ENCODE measurements around the gene ZNF10. TPM values are rescaled to one million over a fixed set of nuclear protein-coding genes. Genes with fewer than 3 reads are reported as not detected.

Gene ZNF10
- total RNA-seq, 2 donors from 2014 or later = 13.9 to 14.7 TPM

DNA sequence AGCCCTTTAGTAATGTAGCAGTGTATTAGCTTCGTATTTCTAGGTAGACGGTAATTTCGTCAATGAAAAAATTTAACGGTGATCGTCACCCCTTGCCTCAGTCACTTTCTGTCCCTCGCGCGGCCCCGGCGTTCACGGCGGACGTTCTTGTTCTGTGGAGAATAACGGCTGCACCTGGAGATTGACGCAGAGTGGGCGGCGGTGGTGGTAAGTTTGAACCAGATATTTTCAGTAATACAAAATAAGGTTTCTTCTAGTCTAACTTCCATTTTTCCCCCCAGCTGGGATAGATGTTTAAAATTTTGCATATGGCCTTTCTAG lies 341 bp downstream of the ZNF10 start:
- Histone ChIP-seq H3K4me1 (ENCODE audit: control insufficient read depth in 1 of 2, low read depth in 2 of 2) (peaks cover 6 to 8% of the 10 kb centered on the region in 2 donors), H3K9me3 (peaks cover 70% of the 10 kb centered on the region), H3K27ac (peak overlapping the region; percentile 86 to 94), H3K27me3 (replicated peaks; ENCODE audit: insufficient read depth) (no peaks in the 10 kb centered on the region), H3K4me3 (peak overlapping the region; percentile 93), H3K36me3 (peaks cover 18% of the 10 kb centered on the region)
- TF ChIP-seq, protein P1, sequence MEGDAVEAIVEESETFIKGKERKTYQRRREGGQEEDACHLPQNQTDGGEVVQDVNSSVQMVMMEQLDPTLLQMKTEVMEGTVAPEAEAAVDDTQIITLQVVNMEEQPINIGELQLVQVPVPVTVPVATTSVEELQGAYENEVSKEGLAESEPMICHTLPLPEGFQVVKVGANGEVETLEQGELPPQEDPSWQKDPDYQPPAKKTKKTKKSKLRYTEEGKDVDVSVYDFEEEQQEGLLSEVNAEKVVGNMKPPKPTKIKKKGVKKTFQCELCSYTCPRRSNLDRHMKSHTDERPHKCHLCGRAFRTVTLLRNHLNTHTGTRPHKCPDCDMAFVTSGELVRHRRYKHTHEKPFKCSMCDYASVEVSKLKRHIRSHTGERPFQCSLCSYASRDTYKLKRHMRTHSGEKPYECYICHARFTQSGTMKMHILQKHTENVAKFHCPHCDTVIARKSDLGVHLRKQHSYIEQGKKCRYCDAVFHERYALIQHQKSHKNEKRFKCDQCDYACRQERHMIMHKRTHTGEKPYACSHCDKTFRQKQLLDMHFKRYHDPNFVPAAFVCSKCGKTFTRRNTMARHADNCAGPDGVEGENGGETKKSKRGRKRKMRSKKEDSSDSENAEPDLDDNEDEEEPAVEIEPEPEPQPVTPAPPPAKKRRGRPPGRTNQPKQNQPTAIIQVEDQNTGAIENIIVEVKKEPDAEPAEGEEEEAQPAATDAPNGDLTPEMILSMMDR (IDR thresholded peaks at IDR 0.05) = no peak
- ATAC-seq (ENCODE audit: insufficient number of reproducible peaks, low FRiP score, low read depth) (peak; percentile 6), DNase-seq (ENCODE audit: low spot score) (no peak)

DNA sequence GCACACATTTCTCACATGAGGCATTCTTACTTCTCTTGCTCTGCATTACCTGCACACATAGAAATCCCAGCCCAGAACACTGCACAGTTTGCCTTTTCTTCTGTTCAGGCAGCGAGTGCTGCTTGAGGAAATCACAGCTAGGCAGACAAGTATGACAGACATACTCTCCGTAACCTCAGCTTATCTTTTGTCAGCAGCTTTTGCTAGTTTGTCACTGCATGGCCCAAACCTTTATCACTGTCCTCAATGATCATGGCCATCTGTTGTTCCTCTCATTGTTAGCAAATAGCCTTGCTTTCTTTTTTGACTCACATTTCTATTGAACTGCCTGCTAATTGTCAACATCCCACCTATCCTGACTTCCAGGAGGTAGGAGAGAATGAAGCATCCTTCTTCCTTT lies 5.3 kb downstream of the ZNF10 start:
- H3K36me3 ChIP-seq = peaks cover 52% of the 10 kb centered on the region
- DNase-seq (ENCODE audit: low spot score) = no peak
- peaks cover 84% of the 10 kb centered on the region for H3K9me3 ChIP-seq
- no peak overlapping the region for H3K27ac ChIP-seq
- H3K4me3 ChIP-seq = no peak overlapping the region
- TF ChIP-seq, protein P1 (IDR thresholded peaks at IDR 0.05) = no peak
- ATAC-seq (ENCODE audit: insufficient number of reproducible peaks, low FRiP score, low read depth) = no peak
- H3K27me3 ChIP-seq (replicated peaks; ENCODE audit: insufficient read depth) = no peaks in the 10 kb centered on the region
- peaks cover 0 to 6% of the 10 kb centered on the region in 2 donors for H3K4me1 ChIP-seq (ENCODE audit: control insufficient read depth in 1 of 2, low read depth in 2 of 2)

DNA sequence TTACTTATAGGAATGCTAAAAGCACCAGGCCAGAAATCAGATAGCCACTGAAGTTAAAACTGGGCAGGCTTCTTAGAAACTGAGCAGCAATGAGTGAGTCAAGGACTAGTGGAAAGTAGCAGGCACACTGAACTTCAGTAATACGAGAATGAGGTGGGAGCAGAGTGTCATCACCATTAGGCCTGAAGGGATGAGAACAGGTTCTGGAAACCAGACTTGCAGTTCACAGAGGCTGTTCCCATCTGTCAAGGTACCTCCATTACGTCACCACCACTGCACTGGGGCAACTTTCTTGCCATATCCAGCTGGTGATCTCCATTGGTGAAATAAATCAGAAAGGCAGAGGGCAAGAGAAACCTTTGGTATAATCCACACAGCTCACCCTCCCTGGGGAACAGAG lies 15.6 kb downstream of the ZNF10 start:
- DNase-seq (ENCODE audit: low spot score) = no peak
- no peak overlapping the region for H3K4me3 ChIP-seq
- no peaks in the 10 kb centered on the region for H3K4me1 ChIP-seq (ENCODE audit: control insufficient read depth in 1 of 2, low read depth in 2 of 2)
- H3K36me3 ChIP-seq = peaks cover 73% of the 10 kb centered on the region
- no peak overlapping the region for H3K27ac ChIP-seq
- no peaks in the 10 kb centered on the region for H3K27me3 ChIP-seq (replicated peaks; ENCODE audit: insufficient read depth)
- peaks cover 90% of the 10 kb centered on the region for H3K9me3 ChIP-seq
- TF ChIP-seq, protein P1 (IDR thresholded peaks at IDR 0.05) = no peak
- ATAC-seq (ENCODE audit: insufficient number of reproducible peaks, low FRiP score, low read depth) = no peak

DNA sequence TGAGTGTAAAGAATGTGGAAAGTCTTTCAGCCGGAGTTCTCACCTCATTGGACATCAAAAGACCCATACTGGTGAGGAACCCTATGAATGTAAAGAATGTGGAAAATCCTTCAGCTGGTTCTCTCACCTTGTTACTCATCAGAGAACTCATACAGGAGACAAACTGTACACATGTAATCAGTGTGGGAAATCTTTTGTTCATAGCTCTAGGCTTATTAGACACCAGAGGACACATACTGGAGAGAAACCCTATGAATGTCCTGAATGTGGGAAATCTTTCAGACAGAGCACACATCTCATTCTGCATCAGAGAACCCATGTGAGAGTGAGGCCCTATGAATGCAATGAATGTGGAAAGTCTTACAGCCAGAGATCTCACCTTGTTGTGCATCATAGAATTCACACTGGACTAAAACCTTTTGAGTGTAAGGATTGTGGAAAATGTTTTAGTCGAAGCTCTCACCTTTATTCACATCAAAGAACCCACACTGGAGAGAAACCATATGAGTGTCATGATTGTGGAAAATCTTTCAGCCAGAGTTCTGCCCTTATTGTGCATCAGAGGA lies 25.8 kb downstream of the ZNF10 start:
- Histone ChIP-seq H3K27me3 (replicated peaks; ENCODE audit: insufficient read depth) (no peaks in the 10 kb centered on the region), H3K4me3 (peak overlapping the region; percentile 24), H3K9me3 (peaks cover 99% of the 10 kb centered on the region), H3K27ac (no peak overlapping the region), H3K36me3 (peaks cover 67% of the 10 kb centered on the region), H3K4me1 (ENCODE audit: control insufficient read depth in 1 of 2, low read depth in 2 of 2) (no peaks in the 10 kb centered on the region)
- ATAC-seq (ENCODE audit: insufficient number of reproducible peaks, low FRiP score, low read depth) (no peak), DNase-seq (ENCODE audit: low spot score) (no peak)
- TF ChIP-seq, protein P1 (IDR thresholded peaks at IDR 0.05) = no peak

DNA sequence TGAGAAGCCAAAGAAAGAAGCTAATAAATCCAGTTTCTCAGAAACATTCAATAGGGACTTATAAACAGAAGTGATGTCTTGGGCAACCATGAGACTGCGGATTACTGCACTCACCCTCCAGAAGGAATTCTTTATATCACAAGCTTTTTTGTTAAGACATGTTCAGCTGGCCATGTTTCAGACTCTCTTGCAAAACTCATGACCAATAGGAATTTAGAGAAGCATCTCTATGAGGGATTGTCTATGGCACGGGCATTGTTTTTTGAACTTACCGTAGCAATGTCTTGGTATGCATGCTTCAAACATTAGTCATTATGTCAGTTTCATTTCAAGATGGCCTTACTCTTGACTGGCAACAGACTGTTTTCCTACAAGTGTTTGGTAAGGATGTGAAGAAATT lies 35.3 kb downstream of the ZNF10 start:
- no peak for DNase-seq (ENCODE audit: low spot score)
- no peak for ATAC-seq (ENCODE audit: insufficient number of reproducible peaks, low FRiP score, low read depth)
- Histone ChIP-seq H3K4me3 (no peak overlapping the region), H3K9me3 (peaks cover 66% of the 10 kb centered on the region), H3K27ac (no peak overlapping the region), H3K36me3 (no peaks in the 10 kb centered on the region), H3K4me1 (ENCODE audit: control insufficient read depth in 1 of 2, low read depth in 2 of 2) (no peaks in the 10 kb centered on the region), H3K27me3 (replicated peaks; ENCODE audit: insufficient read depth) (no peaks in the 10 kb centered on the region)
- TF ChIP-seq, protein P1 (IDR thresholded peaks at IDR 0.05) = no peak
